GM19035 (cell line): Measurements from ENCODE around the gene ACSL5.
A peak's percentile ranks its signal among the peaks of the same experiment; 100 is the strongest.
"Not testable (repeated sequence)": the region's sequence is repeated elsewhere in the genome, so short reads cannot be mapped to it uniquely, and the experiment has no call there.

Experiments used
- ATAC-seq: cut with Tn5 transposase; IDR thresholded peaks from one replicate; pipeline ENCODE4 v1.9.1; 2021; ENCODE audit not compliant: unreplicated experiment

ACSL5 gene

DNA sequence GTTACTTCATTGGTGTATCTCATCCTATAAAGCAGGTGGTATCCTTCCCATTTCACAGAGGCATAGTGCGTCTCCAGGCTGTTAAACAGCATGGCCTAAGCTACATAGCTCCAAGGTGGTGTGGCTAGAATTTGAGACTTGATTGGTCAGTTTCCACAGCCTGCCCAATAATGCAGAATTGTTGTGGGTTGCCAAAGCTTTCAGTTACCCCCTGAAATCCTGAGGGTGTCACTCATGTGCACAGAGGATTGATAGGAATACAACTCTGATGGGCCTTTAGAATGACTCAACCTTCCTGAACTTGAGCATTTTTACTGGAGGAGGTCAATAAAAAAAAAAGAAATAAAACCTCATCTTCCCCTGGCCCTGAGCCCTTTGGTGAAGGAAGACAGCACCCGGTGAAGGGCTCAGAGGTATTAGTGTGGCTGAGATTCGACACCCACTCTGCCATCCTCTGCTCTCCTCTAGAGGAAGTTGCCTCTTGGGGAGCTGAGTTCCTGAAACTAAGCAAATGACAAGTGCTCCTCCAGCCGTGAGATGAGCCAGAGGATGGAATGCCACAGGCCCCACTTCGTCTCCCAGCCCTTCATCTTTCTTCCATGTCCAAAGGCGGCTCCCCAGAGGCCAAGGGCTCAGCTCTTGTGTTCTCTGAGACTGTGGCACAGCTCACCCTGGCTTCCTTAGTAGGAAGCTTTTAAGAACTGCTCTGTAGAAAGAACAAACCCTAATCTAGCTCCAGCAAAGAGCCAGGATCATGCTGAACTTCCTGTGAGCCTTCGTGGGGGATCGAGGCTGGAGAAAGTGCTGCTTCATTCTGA, 1.0 kb downstream of the ACSL5 start:
- ATAC-seq = peak; percentile 32

DNA sequence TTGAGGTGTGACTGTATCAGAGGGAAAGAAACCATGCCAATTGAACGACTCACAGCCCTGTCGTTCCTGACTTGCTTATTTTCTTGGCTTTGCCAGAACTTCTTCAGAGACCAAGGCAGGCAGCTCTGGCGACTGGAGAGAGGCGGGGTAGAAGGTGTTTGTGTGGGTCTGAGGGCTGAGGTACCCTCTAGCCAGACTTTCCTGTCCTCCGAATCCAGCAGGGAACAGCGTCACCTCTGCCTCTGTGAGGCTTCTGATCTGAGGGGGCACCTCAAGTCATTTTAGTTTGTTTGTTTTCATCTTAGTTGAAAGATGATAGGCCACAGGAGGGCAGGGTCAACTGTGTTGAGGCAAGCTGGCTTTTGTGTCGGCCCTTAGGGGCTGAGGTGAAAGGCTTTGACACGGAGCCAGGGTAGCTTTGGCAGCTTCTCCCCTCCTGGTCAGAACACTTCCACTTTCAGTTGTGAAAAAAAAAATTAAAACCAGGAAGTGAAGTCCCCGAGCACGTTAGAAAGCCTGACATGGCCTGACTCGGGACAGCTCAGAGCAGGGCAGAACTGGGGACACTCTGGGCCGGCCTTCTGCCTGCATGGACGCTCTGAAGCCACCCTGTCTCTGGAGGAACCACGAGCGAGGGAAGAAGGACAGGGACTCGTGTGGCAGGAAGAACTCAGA, 1.9 kb downstream of the ACSL5 start:
- peak; percentile 90 for ATAC-seq

DNA sequence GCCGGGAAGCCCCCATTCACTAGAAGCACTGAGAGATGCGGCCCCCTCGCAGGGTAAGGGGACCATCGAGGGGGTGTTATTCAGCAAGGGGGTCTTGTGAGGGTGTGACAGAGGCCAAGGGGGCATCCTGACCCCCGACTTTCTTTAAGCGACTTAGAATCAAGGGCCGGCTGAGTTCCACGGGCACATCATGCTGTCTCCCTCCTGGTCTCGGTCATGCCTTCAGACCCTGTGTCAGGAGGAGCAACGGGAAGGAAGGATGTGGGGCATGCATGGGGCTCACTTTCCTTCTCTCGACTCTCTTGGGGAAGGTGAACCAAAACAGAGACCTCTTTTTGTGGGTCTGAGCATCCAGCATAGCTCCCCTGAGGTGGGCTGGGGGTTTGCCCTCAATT, 2.5 kb downstream of the ACSL5 start:
- ATAC-seq = peak; percentile 23

- not testable (repeated sequence) for ATAC-seq
These were observed 3.2 kb downstream of the ACSL5 start for GRCh38 chr10:112377116-112377515.

GRCh38 chr10:112379635-112380296, 5.8 kb downstream of the ACSL5 start:
- ATAC-seq = no peak

- ATAC-seq = no peak
These were observed 8.8 kb downstream of the ACSL5 start for GRCh38 chr10:112382515-112383235.

- ATAC-seq = no peak
These were observed 9.4 kb downstream of the ACSL5 start for GRCh38 chr10:112383325-112383724.

DNA sequence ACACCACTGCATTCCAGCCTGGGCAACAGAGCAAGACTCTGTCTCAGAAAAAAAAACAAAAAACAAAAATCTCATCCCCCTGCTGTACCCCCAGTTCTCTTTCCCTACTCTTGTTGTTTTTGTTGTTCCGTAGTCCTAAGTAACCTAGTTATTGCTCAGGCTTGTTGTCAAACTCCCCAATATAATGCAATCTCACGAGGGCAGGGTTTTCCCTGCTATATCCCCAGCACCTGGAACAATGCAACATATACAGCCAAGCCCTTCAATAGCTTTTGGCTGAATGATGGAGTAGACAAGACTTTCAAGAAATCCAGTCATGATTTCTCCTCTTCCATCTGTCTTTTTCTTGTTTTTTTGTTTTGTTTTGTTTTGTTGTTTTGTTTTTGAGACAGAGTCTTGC, 10.2 kb downstream of the ACSL5 start:
- no peak for ATAC-seq

GRCh38 chr10:112385201-112385600, 11.3 kb downstream of the ACSL5 start:
- no peak for ATAC-seq

DNA sequence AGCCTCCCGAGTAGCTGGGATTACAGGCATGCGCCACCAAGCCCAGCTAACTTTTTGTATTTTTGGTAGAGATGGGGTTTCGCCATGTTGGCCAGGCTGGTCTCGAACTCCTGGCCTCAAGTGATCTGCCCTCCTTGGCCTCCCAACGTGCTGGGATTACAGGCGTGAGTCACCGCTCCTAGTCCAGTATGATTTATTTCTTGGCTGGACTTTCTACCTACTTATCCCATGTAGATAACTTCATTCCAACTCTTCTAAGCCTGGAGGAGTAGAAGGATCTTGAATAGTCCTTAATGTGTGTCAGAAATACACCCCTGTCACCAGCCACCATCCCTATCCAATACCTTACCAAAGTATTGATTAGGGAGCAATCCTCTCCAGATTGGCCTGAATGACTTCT, 14.1 kb downstream of the ACSL5 start:
- not testable (repeated sequence) for ATAC-seq

DNA sequence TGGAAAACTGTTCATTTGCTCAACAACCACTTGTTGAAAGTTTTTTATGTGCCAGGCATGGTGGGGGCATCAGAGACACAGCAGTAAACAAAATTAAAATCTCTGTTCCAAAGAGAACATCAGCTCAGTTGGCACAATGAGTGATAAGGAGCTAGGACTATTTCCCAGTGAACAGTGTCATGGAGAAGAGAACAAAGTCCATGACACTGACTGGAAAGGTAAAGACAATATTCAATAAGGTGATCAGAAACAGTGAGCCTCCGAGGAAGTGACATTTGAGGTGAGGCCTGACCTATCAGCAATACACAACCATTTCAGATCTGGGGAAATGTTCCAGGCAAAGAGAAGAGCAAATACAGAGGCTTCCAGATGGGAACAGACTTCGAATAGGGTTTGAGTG, 14.6 kb downstream of the ACSL5 start:
- no peak for ATAC-seq

GRCh38 chr10:112389271-112389822, 15.4 kb downstream of the ACSL5 start:
- ATAC-seq = peak; percentile 62

DNA sequence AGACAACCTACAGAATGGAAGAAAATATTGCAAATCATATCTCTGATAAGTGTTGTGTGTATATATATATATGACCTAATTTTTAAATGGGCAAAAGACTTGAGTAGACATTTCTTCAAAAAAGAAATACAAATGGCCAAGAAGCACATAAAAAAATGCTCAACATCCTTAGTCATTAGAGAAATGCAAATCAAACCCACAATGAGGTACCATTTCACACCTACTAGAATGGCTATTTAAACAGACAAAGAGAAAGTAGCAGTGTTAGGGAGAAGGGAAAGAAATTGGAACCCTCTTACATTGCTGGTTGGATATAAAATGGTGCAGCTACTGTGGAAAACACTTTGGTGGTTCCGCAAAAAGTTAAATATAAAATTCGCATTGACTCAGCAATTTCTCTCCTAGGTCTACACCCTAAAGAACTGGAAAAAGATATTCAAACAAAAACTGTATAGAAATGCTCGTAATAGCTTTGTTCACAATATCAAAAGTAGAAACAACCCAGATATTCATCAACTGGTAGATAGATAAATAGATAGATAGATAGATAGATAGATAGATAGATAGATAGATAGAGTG, 16.3 kb downstream of the ACSL5 start:
- peak; percentile 39 for ATAC-seq

DNA sequence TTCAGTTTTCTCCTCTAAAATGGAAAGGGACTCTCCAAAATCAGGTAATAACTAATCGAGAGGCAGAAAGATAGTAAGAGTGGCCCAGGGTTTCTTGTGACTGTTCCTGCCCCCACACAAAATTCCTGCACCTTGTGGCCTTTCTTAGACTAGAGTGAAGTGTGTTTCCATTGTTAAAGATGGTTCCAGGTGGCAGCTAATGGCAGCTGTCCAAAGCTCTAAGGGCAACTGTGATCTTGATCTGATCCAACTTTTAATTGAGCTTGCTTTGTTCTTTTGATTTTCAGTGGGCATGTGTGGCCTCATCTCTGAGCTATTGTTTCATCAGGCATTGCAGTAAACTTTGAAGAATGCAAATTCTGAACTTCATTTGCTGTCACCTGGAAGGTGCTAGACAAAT, 19.4 kb downstream of the ACSL5 start:
- no peak for ATAC-seq

DNA sequence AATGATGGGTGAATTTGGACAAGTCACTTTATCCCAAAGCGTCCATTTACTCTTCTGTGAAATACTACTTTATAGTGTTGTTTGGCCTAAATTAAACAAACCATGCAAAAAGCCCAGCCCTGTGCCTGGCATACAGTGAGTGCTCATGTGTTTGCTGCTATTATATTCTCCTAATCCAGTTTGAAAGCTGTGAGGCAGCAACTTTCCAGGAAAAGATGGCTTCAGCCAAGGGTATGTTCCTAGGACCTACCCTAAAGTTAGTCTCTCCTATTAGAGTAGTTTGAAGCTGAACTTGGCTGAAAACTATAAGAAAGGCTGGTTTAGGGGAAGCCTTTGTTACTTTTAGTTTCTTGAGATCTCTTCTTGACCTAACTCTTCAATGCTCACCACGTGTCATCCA, 19.9 kb downstream of the ACSL5 start:
- no peak for ATAC-seq

GRCh38 chr10:112394475-112394875, 20.6 kb downstream of the ACSL5 start:
- no peak for ATAC-seq

- ATAC-seq = no peak
These were observed 22.1 kb downstream of the ACSL5 start for GRCh38 chr10:112395809-112396530.

DNA sequence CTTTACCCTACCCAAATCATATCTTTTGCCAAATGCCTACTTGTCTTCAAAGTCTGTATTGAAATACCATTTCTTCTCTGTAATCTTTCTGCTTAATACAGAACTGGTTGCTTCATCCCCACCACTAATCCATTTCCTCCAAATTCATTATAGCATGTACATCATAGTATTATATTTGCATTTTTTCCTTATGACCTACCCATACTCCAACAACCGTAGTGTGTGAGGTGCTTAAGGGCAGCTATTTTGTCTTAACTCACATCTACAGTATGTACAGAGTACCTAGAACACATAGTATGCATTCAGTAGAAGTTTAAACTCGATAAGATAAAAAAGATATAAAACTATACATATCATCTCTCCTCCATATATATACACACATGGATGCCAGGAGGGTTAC, 23.7 kb downstream of the ACSL5 start:
- no peak for ATAC-seq

DNA sequence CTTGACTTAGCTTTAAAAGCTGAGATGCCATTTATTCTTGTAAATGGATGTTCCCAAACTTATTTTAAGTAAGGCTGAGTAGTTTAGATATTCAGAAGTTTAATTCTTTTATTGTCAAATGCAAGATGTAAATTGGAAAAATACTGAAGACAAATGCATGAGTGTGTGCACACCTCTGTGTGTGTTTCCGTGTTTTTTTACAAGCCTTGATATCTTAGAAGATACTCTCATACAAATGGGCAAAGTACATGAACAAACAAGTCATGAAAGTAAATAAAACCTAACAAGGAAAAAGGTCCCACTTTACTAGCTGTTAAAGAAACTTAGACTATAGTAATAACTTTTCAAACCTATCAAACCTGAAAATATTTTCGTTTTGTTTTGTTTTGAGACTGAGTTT, 29.0 kb downstream of the ACSL5 start:
- ATAC-seq = no peak

GRCh38 chr10:112404617-112405016, 30.7 kb downstream of the ACSL5 start:
- ATAC-seq = no peak
